H1 (cell line): ENCODE measurements around the gene ABCC11. TPM values are rescaled to one million over a fixed set of nuclear protein-coding genes. Genes with fewer than 3 reads are reported as not detected.

ENCODE experiments used
- NANOG ChIP-seq: IDR thresholded peaks from 2 replicates; pipeline ENCODE4 v1.6.1; 2011; ENCODE audit warnings: low read length, low read depth, mild to moderate bottlenecking, inconsistent platforms; ENCODE audit not compliant: insufficient read depth, poor library complexity, severe bottlenecking
- polyA plus RNA-seq, 7 experiments: library from polyadenylated mRNA; depleted of rRNA in 3 of 7; stranded (reverse) in 5 of 7; unstranded in 2 of 7; fragments of >200 nt in 5 of 7; fragments of 200-250 nt in 2 of 7; gene quantifications; 1 replicate in 5 of 7; 2 replicates in 1 of 7; 4 replicates in 1 of 7; pipeline versions ENCODE4 v1.2.1 to v1.2.3, GENCODE V29; 2011 to 2013; ENCODE audit warnings: missing spikeins in 2 of 7, mixed read lengths in 2 of 7
- total RNA-seq: library from RNA; stranded (reverse); fragmentation: NEBNext Ultra II Directional; extraction: Animal tissue kit (Norgen Biotek cat#: 25700); gene quantifications from 2 replicates; pipeline ENCODE4 v1.2.1, GENCODE V29; 2021

Gene ABCC11
- total and polyA plus RNA-seq, 2 of the 8 experiments (the other 6 are each of a cell fraction or from before 2014, with no cell fraction given) = 0.06 TPM; not detected in 1

- TF ChIP-seq NANOG = no peak
Observed at GRCh38 chr16:48215738-48216137, 31.6 kb downstream of the ABCC11 start (continued).
